Astrocyte (in vitro differentiated cells and primary cell): ENCODE data around the gene RAB29.
A peak's percentile ranks its signal among the peaks of the same experiment; 100 is the strongest.

ENCODE experiments used
- EZH2 ChIP-seq: IDR thresholded peaks from 2 replicates; pipeline ENCODE4 v1.6.1; 2012; ENCODE audit warnings: mild to moderate bottlenecking, low read length, inconsistent platforms; ENCODE audit not compliant: insufficient read depth
- TF ChIP-seq, protein P1 (sequence below): IDR thresholded peaks from 2 replicates; pipeline ENCODE4 v1.5.1; 2011; ENCODE audit warnings: low read depth, mild to moderate bottlenecking, inconsistent platforms, low read length, moderate library complexity; ENCODE audit not compliant: insufficient read depth

DNA sequence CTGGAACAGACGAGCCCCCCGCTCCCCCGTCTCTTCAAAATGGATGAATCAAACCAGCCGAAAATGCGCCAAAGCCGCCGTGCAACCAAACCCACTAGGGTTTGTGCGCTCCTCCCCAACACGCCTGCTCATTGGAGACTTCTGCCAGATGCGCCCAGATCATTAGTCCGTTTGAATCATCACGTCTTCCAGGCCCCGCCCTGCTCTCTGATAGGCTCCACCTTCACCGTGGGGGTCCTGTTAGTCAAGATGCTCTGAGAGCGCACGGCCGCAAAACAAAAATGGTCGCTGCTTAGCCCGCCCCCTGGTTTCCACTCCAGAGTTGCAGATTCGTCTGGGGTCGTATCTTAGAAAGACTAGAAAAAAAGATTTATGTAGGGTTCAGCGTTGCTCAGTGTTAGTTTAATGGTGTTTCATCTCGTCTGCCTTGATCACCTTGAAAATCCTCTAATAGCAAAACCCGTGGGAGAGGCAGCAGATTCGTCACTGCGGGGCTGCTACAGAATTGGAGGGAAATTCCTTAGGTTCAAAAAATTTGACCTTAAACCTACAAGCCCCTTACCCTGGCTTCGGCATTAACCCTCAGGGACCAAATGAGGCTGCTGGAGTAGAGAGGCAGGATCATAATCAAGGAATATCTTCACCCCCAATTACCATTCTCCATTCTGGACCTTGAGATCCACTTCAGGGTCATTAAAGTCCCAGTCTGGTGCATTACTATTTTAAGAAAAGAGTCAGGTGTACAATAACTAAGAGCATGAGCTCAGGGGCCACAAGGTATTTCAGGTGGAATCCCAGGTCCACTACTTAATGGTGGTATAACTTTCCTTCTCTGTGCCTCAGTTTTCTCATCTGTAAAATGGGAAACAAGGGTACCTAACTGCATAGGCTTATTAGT is 24.9 kb downstream of the RAB29 start, which contains the start of gene NUCKS1:
- TF ChIP-seq, protein P1, sequence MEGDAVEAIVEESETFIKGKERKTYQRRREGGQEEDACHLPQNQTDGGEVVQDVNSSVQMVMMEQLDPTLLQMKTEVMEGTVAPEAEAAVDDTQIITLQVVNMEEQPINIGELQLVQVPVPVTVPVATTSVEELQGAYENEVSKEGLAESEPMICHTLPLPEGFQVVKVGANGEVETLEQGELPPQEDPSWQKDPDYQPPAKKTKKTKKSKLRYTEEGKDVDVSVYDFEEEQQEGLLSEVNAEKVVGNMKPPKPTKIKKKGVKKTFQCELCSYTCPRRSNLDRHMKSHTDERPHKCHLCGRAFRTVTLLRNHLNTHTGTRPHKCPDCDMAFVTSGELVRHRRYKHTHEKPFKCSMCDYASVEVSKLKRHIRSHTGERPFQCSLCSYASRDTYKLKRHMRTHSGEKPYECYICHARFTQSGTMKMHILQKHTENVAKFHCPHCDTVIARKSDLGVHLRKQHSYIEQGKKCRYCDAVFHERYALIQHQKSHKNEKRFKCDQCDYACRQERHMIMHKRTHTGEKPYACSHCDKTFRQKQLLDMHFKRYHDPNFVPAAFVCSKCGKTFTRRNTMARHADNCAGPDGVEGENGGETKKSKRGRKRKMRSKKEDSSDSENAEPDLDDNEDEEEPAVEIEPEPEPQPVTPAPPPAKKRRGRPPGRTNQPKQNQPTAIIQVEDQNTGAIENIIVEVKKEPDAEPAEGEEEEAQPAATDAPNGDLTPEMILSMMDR, result peak; percentile 14
- TF ChIP-seq EZH2, result no peak
